ENCODE results near the gene DOC2A.

The DOC2A gene

DNA sequence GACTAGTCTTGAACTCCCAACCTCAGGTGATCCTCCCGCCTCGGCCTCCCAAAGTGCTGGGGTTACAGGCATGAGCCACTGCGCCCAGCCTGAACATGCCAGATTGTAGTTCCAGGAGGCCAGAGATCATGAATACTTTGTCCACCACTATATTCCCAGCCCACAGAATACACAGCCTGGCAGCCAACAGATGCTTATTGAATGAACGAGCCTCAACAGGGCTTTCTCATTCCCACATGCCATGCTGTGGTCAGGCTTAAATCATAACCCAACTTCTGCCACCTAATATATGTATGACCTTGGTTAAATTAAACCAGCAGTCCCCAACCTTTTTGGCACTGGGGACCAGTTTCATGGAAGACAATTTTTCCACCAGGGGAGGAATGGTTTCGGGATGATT, 52.1 kb downstream of the DOC2A start:
- no peak overlapping the region for H3K4ac ChIP-seq (ENCODE audit: low read depth, low read length)
- no peak overlapping the region for H2BK120ac ChIP-seq (ENCODE audit: low read depth, low read length)
- no peaks in the 10 kb centered on the region for H3K79me1 ChIP-seq (ENCODE audit: low read length)
- H3K9ac ChIP-seq (ENCODE audit: low read length): no peak overlapping the region
- no peak overlapping the region for H3K4me3 ChIP-seq (ENCODE audit: low read length)
- no peak overlapping the region for H4K8ac ChIP-seq (ENCODE audit: low read depth, low read length)
- H3K4me2 ChIP-seq (ENCODE audit: low read length): no peak overlapping the region
- H3K27ac ChIP-seq (ENCODE audit: low read depth, low read length): no peak overlapping the region
- no peak overlapping the region for H3K56ac ChIP-seq (ENCODE audit: low read length)
- H3K23ac ChIP-seq (ENCODE audit: low read length): no peak overlapping the region
- no peaks in the 10 kb centered on the region for H3K79me2 ChIP-seq (ENCODE audit: control insufficient read depth, insufficient read depth, low read length)
- H2BK15ac ChIP-seq (replicated peaks; ENCODE audit: low read depth): no peak overlapping the region
- H3K36me3 ChIP-seq (ENCODE audit: control insufficient read depth, insufficient read depth, low read length): no peaks in the 10 kb centered on the region
- H3K4me1 ChIP-seq (ENCODE audit: control insufficient read depth, low read depth, low read length): peaks cover 5% of the 10 kb centered on the region
- H2BK5ac ChIP-seq (ENCODE audit: low read length): no peak overlapping the region
- no peak overlapping the region for H4K5ac ChIP-seq (ENCODE audit: low read length)
- H2AK5ac ChIP-seq (ENCODE audit: low read length): no peak overlapping the region
- H3K27me3 ChIP-seq (ENCODE audit: insufficient read depth, low read length, poor library complexity): no peaks in the 10 kb centered on the region
- no peak for DNase-seq
- no peak overlapping the region for H3K18ac ChIP-seq (ENCODE audit: low read length)
- no CpG with 5 or more reads among the region's 5 CpGs for WGBS (ENCODE audit: extremely low coverage, insufficient coverage, low lambda C conversion rate)

Measured in mesendoderm (in vitro differentiated cells).